ENCODE data around the gene TEX10. TPM values are rescaled to one million over a fixed set of nuclear protein-coding genes. Genes with fewer than 3 reads are reported as not detected.

TEX10 gene
- total and polyA plus RNA-seq, 2 donors (not counting 3 experiments of a cell fraction or from before 2014, with no cell fraction given), result 13.6 to 21.2 TPM

DNA sequence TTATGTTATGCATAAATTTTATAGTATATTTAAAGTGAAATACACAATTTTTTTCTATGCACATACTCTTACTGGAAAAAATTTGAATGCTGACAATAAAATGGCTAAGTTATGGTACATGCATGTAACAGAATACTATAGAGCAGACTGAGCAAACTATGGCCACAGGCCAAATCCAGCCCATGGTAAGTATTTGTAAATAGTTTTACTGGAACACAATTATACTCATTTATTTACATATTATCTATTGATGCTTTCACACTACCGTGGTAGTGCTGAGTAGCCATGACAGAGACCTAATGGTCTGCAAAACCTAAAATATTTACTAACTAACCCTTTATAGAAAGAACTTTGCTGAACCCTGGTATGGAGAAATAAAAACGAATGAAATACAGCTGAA, 45.7 kb downstream of the TEX10 start:
- Histone ChIP-seq H2AFZ (ENCODE audit: low read depth, low read length) (no peak overlapping the region), H3K27me3 (ENCODE audit: control insufficient read depth in 2 of 2, insufficient read depth in 2 of 2, low read length in 2 of 2) (no peaks in the 10 kb centered on the region), H3K9me3 (replicated peaks; ENCODE audit: control insufficient read depth, insufficient read depth, low read length) (no peaks in the 10 kb centered on the region), H3K79me2 (ENCODE audit: control insufficient read depth, insufficient read depth, low read length) (peaks cover 8% of the 10 kb centered on the region), H3K9me1 (replicated peaks; ENCODE audit: control insufficient read depth, extremely low read depth, insufficient read depth, low read length) (no peaks in the 10 kb centered on the region), H3K4me3 (replicated peaks in 1 of 3; ENCODE audit: insufficient read depth in 1 of 3, low read depth in 1 of 3, low read length in 3 of 3) (no peak overlapping the region), H3K27ac (ENCODE audit: insufficient read depth, low read depth, low read length) (no peak overlapping the region), H3K4me1 (ENCODE audit: control insufficient read depth, extremely low read depth, insufficient read depth, low read length) (no peaks in the 10 kb centered on the region), H4K20me1 (replicated peaks; ENCODE audit: control insufficient read depth, extremely low read depth, insufficient read depth, low read length) (no peaks in the 10 kb centered on the region), H3K4me2 (ENCODE audit: insufficient read depth, low read length) (no peak overlapping the region), H3K9ac (replicated peaks; ENCODE audit: extremely low read depth, insufficient read depth, low read length) (no peak overlapping the region), H3K36me3 (ENCODE audit: control insufficient read depth in 2 of 2, extremely low read depth in 1 of 2, insufficient read depth in 2 of 2, low read length in 2 of 2) (peaks cover 6 to 12% of the 10 kb centered on the region in 2 experiments)
- BruUV-seq (replicated peaks), result no TSS peak
- FAIRE-seq (no peak), DNase-seq (ENCODE audit: low read depth, low spot score) (no peak)
- TF ChIP-seq POLR2AphosphoS5 (IDR thresholded peaks at IDR 0.05; ENCODE audit: insufficient read depth, low read depth, low read length), result no peak
- no peak for TF ChIP-seq MYC (IDR thresholded peaks at IDR 0.05; ENCODE audit: low read depth, low read length)
- TF ChIP-seq FOS (IDR thresholded peaks at IDR 0.05; ENCODE audit: borderline replicate concordance, insufficient read depth, low read length), result no peak
- TF ChIP-seq, protein P1, sequence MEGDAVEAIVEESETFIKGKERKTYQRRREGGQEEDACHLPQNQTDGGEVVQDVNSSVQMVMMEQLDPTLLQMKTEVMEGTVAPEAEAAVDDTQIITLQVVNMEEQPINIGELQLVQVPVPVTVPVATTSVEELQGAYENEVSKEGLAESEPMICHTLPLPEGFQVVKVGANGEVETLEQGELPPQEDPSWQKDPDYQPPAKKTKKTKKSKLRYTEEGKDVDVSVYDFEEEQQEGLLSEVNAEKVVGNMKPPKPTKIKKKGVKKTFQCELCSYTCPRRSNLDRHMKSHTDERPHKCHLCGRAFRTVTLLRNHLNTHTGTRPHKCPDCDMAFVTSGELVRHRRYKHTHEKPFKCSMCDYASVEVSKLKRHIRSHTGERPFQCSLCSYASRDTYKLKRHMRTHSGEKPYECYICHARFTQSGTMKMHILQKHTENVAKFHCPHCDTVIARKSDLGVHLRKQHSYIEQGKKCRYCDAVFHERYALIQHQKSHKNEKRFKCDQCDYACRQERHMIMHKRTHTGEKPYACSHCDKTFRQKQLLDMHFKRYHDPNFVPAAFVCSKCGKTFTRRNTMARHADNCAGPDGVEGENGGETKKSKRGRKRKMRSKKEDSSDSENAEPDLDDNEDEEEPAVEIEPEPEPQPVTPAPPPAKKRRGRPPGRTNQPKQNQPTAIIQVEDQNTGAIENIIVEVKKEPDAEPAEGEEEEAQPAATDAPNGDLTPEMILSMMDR (IDR thresholded peaks at IDR 0.05; ENCODE audit: extremely low read depth in 1 of 2, insufficient read depth in 1 of 2, low read depth in 1 of 2, low read length in 2 of 2), result no peak
- TF ChIP-seq GATA2 (IDR thresholded peaks at IDR 0.05; ENCODE audit: insufficient read depth, insufficient read length, low read depth, low read length), result no peak
- dilution Hi-C loops (cut with MboI; ENCODE audit: extremely low pct_ligation_motif_present, low sequenced_read_pairs), result no loop called here
- CTCF ChIA-PET, result no interaction called here
- intact Hi-C loops (cut with micrococcal nuclease), result no loop called here
- POLR2A ChIA-PET, result no interaction called here

DNA sequence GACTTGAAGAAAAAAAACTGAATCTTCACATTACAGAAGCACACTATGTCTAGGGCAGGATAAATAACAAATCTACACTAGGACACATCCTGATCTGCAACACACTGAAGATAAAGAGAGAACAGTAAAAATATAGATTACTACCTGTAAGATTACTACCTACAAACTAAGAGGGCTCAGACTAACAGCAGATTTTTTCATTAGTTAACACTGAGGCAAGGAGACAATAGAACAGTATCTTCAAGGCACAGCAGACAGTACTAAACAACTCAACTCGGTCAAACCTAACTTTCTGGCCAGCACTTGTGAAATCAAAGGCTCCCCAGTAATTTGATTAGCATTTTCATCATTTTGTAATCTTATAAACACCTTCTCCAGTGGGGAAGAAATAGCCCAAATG, 46.5 kb downstream of the TEX10 start:
- FAIRE-seq, result no peak
- Histone ChIP-seq H3K4me2 (ENCODE audit: insufficient read depth, low read length) (no peak overlapping the region), H3K4me3 (replicated peaks in 1 of 3; ENCODE audit: insufficient read depth in 1 of 3, low read depth in 1 of 3, low read length in 3 of 3) (no peak overlapping the region), H3K9ac (replicated peaks; ENCODE audit: extremely low read depth, insufficient read depth, low read length) (no peak overlapping the region), H3K36me3 (ENCODE audit: control insufficient read depth in 2 of 2, extremely low read depth in 1 of 2, insufficient read depth in 2 of 2, low read length in 2 of 2) (peaks cover 10 to 14% of the 10 kb centered on the region in 2 experiments), H4K20me1 (replicated peaks; ENCODE audit: control insufficient read depth, extremely low read depth, insufficient read depth, low read length) (no peaks in the 10 kb centered on the region), H3K27me3 (ENCODE audit: control insufficient read depth in 2 of 2, insufficient read depth in 2 of 2, low read length in 2 of 2) (no peaks in the 10 kb centered on the region), H3K79me2 (ENCODE audit: control insufficient read depth, insufficient read depth, low read length) (peaks cover 8% of the 10 kb centered on the region), H3K27ac (ENCODE audit: insufficient read depth, low read depth, low read length) (no peak overlapping the region), H3K9me1 (replicated peaks; ENCODE audit: control insufficient read depth, extremely low read depth, insufficient read depth, low read length) (no peaks in the 10 kb centered on the region), H3K4me1 (ENCODE audit: control insufficient read depth, extremely low read depth, insufficient read depth, low read length) (no peaks in the 10 kb centered on the region), H3K9me3 (replicated peaks; ENCODE audit: control insufficient read depth, insufficient read depth, low read length) (no peaks in the 10 kb centered on the region), H2AFZ (ENCODE audit: low read depth, low read length) (no peak overlapping the region)
- intact Hi-C loops (cut with micrococcal nuclease) (no loop called here), dilution Hi-C loops (cut with MboI; ENCODE audit: extremely low pct_ligation_motif_present, low sequenced_read_pairs) (no loop called here)
- ChIA-PET POLR2A (no interaction called here), CTCF (interaction anchor here (0.5 to 1.1 kb wide), 2 partner anchors 10 to 18 kb away, joined by 3 to 4 read pairs; no protein-coding TSS in a partner anchor)
- DNase-seq (ENCODE audit: low read depth, low spot score), result no peak
- TF ChIP-seq GATA2 (IDR thresholded peaks at IDR 0.05; ENCODE audit: insufficient read depth, insufficient read length, low read depth, low read length) (no peak), MYC (IDR thresholded peaks at IDR 0.05; ENCODE audit: low read depth, low read length) (no peak), POLR2A (IDR thresholded peaks at IDR 0.05; ENCODE audit: low read depth, low read length) (no peak), POLR2AphosphoS5 (IDR thresholded peaks at IDR 0.05; ENCODE audit: insufficient read depth, low read depth, low read length) (no peak), FOS (IDR thresholded peaks at IDR 0.05; ENCODE audit: borderline replicate concordance, insufficient read depth, low read length) (no peak), JUN (IDR thresholded peaks at IDR 0.05; ENCODE audit: borderline replicate concordance, insufficient read depth, insufficient read length, low read depth) (no peak), EZH2 (IDR thresholded peaks at IDR 0.05; ENCODE audit: borderline replicate concordance, low read depth, low read length, severe bottlenecking) (no peak)
- TF ChIP-seq, protein P1 (IDR thresholded peaks at IDR 0.05; ENCODE audit: extremely low read depth in 1 of 2, insufficient read depth in 1 of 2, low read depth in 1 of 2, low read length in 2 of 2), result no peak
- TF ChIP-seq, protein P2, sequence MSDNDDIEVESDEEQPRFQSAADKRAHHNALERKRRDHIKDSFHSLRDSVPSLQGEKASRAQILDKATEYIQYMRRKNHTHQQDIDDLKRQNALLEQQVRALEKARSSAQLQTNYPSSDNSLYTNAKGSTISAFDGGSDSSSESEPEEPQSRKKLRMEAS (IDR thresholded peaks at IDR 0.05; ENCODE audit: insufficient read depth, insufficient read length), result no peak
- no TSS peak for BruUV-seq (replicated peaks)
